H9 (cell line): ENCODE results near the gene PCCA. TPM values are rescaled to one million over a fixed set of nuclear protein-coding genes. Genes with fewer than 3 reads are reported as not detected.

ENCODE experiments used
- DNase-seq: peaks from one replicate; pipeline ENCODE4 v3.0.0-alpha.2; 2017
- H2AFZ ChIP-seq: one replicate; pipeline ENCODE4 v1.6.1; 2013; ENCODE audit warnings: mild to moderate bottlenecking, low read length, control low read depth, moderate library complexity
- H2AK5ac ChIP-seq: 2 replicates; pipeline ENCODE4 v1.6.1; 2013; ENCODE audit warnings: low read length, control low read depth, mixed read lengths; ENCODE audit not compliant: insufficient read length
- H2BK120ac ChIP-seq: one replicate; pipeline ENCODE4 v1.6.1; 2013; ENCODE audit warnings: low read depth, mild to moderate bottlenecking, low read length, control low read depth, inconsistent platforms; ENCODE audit not compliant: poor library complexity, severe bottlenecking
- H2BK12ac ChIP-seq: 2 replicates; pipeline ENCODE4 v1.6.1; 2013; ENCODE audit warnings: low read length, control low read depth, mixed read lengths, low read depth; ENCODE audit not compliant: insufficient read length
- H2BK15ac ChIP-seq: 2 replicates; pipeline ENCODE4 v1.6.1; 2013; ENCODE audit warnings: low read depth, low read length, control low read depth
- H2BK20ac ChIP-seq: one replicate; pipeline ENCODE4 v1.6.1; 2013; ENCODE audit warnings: low read depth, mild to moderate bottlenecking, low read length, control low read depth, inconsistent platforms; ENCODE audit not compliant: poor library complexity, severe bottlenecking
- H2BK5ac ChIP-seq: 2 replicates; pipeline ENCODE4 v1.6.1; 2013; ENCODE audit warnings: low read length, control low read depth, mixed read lengths; ENCODE audit not compliant: insufficient read length
- H3K14ac ChIP-seq: 2 replicates; pipeline ENCODE4 v1.6.1; 2013; ENCODE audit warnings: low read length, control low read depth; ENCODE audit not compliant: insufficient read depth
- H3K18ac ChIP-seq: 2 replicates; pipeline ENCODE4 v1.6.1; 2013; ENCODE audit warnings: low read depth, mild to moderate bottlenecking, mixed read lengths, low read length, control low read depth; ENCODE audit not compliant: insufficient read length
- H3K23ac ChIP-seq: 2 replicates; pipeline ENCODE4 v1.6.1; 2013; ENCODE audit warnings: low read length, control low read depth, mixed read lengths, low read depth; ENCODE audit not compliant: insufficient read length
- H3K23me2 ChIP-seq: 2 replicates; pipeline ENCODE4 v1.6.1; 2013; ENCODE audit warnings: low read depth, mild to moderate bottlenecking, mixed read lengths, low read length, control low read depth; ENCODE audit not compliant: insufficient read length, poor library complexity, severe bottlenecking
- H3K27ac ChIP-seq: 2 replicates; pipeline ENCODE4 v1.5.1; 2013; ENCODE audit warnings: low read length, control low read depth, mixed read lengths, low read depth; ENCODE audit not compliant: insufficient read length
- H3K27me3 ChIP-seq: 2 replicates; pipeline ENCODE4 v1.6.1; 2013; ENCODE audit warnings: low read length, control low read depth, inconsistent platforms; ENCODE audit not compliant: insufficient read depth
- H3K4ac ChIP-seq: 2 replicates; pipeline ENCODE4 v1.6.1; 2013; ENCODE audit warnings: low read depth, mild to moderate bottlenecking, control low read depth, inconsistent platforms, low read length, moderate library complexity
- H3K4me1 ChIP-seq: 2 replicates; pipeline ENCODE4 v1.6.1; 2013; ENCODE audit warnings: low read length, control low read depth, inconsistent platforms; ENCODE audit not compliant: insufficient read depth
- H3K4me2 ChIP-seq: 2 replicates; pipeline ENCODE4 v1.6.1; 2013; ENCODE audit warnings: low read length, control low read depth, mixed read lengths; ENCODE audit not compliant: insufficient read length, insufficient read depth
- H3K56ac ChIP-seq: 2 replicates; pipeline ENCODE4 v1.6.1; 2013; ENCODE audit warnings: low read depth, mild to moderate bottlenecking, mixed read lengths, low read length, control low read depth; ENCODE audit not compliant: insufficient read length
- H3K79me1 ChIP-seq: 2 replicates; pipeline ENCODE4 v1.6.1; 2013; ENCODE audit warnings: low read depth, mild to moderate bottlenecking, moderate library complexity, low read length, control low read depth, inconsistent platforms; ENCODE audit not compliant: insufficient read depth, poor library complexity, severe bottlenecking
- H3K79me2 ChIP-seq: 2 replicates; pipeline ENCODE4 v1.6.1; 2013; ENCODE audit warnings: low read length, control low read depth, inconsistent platforms; ENCODE audit not compliant: insufficient read depth
- H3K9ac ChIP-seq: 2 replicates; pipeline ENCODE4 v1.6.1; 2013; ENCODE audit warnings: low read length, control low read depth, mixed read lengths; ENCODE audit not compliant: insufficient read length; ENCODE audit errors: extremely low read depth
- H3K9me3 ChIP-seq: one replicate; pipeline ENCODE4 v1.6.1; 2013; ENCODE audit warnings: low read depth, low read length, inconsistent platforms; ENCODE audit not compliant: control insufficient read depth
- H3T11ph ChIP-seq: one replicate; pipeline ENCODE4 v1.6.1; 2013; ENCODE audit warnings: mild to moderate bottlenecking, low read length, control low read depth, inconsistent platforms
- H4K20me1 ChIP-seq: one replicate; pipeline ENCODE4 v1.6.1; 2013; ENCODE audit not compliant: control insufficient read depth, insufficient read length, insufficient read depth
- H4K5ac ChIP-seq: 2 replicates; pipeline ENCODE4 v1.6.1; 2013; ENCODE audit warnings: low read depth, mild to moderate bottlenecking, mixed read lengths, low read length, control low read depth; ENCODE audit not compliant: insufficient read length
- H4K8ac ChIP-seq: replicated peaks from 2 replicates; pipeline ENCODE4 v1.6.1; 2013; ENCODE audit warnings: low read length, control low read depth, mixed read lengths, low read depth; ENCODE audit not compliant: insufficient read length
- H4K91ac ChIP-seq: 2 replicates; pipeline ENCODE4 v1.6.1; 2013; ENCODE audit warnings: low read depth, mild to moderate bottlenecking, moderate library complexity, mixed read lengths, low read length, control low read depth; ENCODE audit not compliant: insufficient read length
- H3K27ac Mint-ChIP-seq, 3 experiments: 2 replicates in 2 of 3; 3 replicates in 1 of 3; pipeline ENCODE4 v1.8.0; 2020 to 2021; ENCODE audit warnings: mixed read lengths in 3 of 3, mild to moderate bottlenecking in 1 of 3, moderate library complexity in 1 of 3
- H3K27me3 Mint-ChIP-seq: 2 replicates; pipeline ENCODE4 v1.8.0; 2021; ENCODE audit warnings: low read depth, mild to moderate bottlenecking, moderate library complexity, mixed read lengths
- H3K36me3 Mint-ChIP-seq, 3 experiments: 2 replicates in 2 of 3; 3 replicates in 1 of 3; pipeline ENCODE4 v1.8.0; 2020 to 2021; ENCODE audit warnings: low read depth in 3 of 3, mixed read lengths in 3 of 3; ENCODE audit not compliant: insufficient read depth in 1 of 3
- H3K4me1 Mint-ChIP-seq, 2 experiments: 2 replicates each; pipeline ENCODE4 v1.8.0; 2020; ENCODE audit warnings: mixed read lengths in 2 of 2
- H3K4me3 Mint-ChIP-seq, 2 experiments: 2 replicates in 1 of 2; 3 replicates in 1 of 2; pipeline ENCODE4 v1.8.0; 2020 to 2021; ENCODE audit warnings: mild to moderate bottlenecking in 2 of 2, mixed read lengths in 2 of 2, moderate library complexity in 1 of 2
- H3K9me3 Mint-ChIP-seq, 2 experiments: 2 replicates in 1 of 2; 3 replicates in 1 of 2; pipeline ENCODE4 v1.8.0; 2020; ENCODE audit warnings: mild to moderate bottlenecking in 2 of 2, mixed read lengths in 2 of 2, moderate library complexity in 1 of 2
- CTCF ChIP-seq: fragments of 200-600 bp; sonication (generic); conservative IDR thresholded peaks from 3 replicates; pipeline ENCODE4 v1.8.0; 2021; ENCODE audit warnings: antibody characterized with exemption, mild to moderate bottlenecking
- WGBS: extraction: QIAGEN DNeasy Blood & Tissue Kit; methylation state at CpG from one replicate; pipeline ENCODE4 v1.1.7; 2013; ENCODE audit warnings: missing lambda C conversion rate, low lambda C conversion rate, mixed read lengths; ENCODE audit not compliant: insufficient read length; ENCODE audit errors: extremely low coverage; 5-methylcytosine and 5-hydroxymethylcytosine counted together
- total RNA-seq: library from RNA; stranded (reverse); gene quantifications from 2 replicates; pipeline ENCODE4 v1.2.1, GENCODE V29; 2021

Gene PCCA
- total RNA-seq, 1 experiment from 2014 or later = 56.5 TPM

DNA sequence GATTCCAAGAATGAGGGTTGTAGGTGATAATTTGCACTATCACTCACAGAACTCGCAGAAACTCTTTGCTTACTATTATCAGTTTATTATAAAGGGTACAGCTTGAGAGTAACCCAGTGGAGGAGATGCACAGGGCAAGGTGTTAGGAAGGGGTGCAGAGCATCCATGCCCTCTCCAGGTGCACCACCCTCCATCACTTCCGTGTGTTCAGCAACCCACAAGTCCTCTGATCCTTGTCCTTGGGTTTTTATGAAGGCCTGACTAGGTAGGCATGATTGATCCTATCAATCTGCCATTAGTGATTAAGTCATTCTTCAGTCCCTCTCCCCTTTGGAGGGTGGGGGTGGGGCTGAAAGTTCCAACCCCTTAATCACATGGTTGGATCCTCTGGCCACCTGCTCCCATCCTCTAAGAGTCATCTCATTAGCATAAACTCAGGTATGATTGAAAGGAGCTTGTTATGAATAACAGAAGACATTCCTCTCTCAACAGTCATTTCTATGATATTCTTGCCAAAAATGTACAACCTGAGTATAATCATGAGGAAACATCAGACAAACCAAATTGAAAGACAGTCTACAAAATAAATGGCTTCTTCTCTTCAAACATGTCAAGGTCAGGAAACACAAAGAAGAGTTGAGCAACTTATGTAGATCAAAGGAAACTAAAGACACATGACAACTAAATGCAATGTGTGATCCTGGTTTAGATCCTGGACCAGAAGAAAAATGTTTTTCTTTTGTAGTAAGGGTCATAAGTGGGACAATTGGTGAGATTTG lies 225.4 kb downstream of the PCCA start:
- Histone ChIP-seq H3K27ac (no peak overlapping the region), H3K4me1 (no peaks in the 10 kb centered on the region; the same call in 1 of the 2 replicates), H3T11ph (no peak overlapping the region), H3K79me1 (no peaks in the 10 kb centered on the region), H2BK20ac (no peak overlapping the region), H2BK120ac (no peak overlapping the region), H4K91ac (no peak overlapping the region), H3K18ac (no peak overlapping the region), H4K20me1 (no peaks in the 10 kb centered on the region), H4K5ac (no peak overlapping the region), H3K9ac (no peak overlapping the region), H3K27me3 (no peaks in the 10 kb centered on the region), H3K23ac (no peak overlapping the region), H3K14ac (no peak overlapping the region), H2AFZ (no peak overlapping the region), H2BK15ac (no peak overlapping the region), H3K4ac (no peak overlapping the region), H3K23me2 (no peaks in the 10 kb centered on the region), H3K9me3 (no peaks in the 10 kb centered on the region), H3K4me2 (no peak overlapping the region), H4K8ac (no peak overlapping the region), H2BK12ac (no peak overlapping the region), H3K56ac (no peak overlapping the region), H2BK5ac (no peak overlapping the region), H2AK5ac (no peak overlapping the region), H3K79me2 (no peaks in the 10 kb centered on the region)
- Mint-ChIP-seq H3K9me3 (peaks cover 2 to 7% of the 10 kb centered on the region in 2 experiments; a peak in 3 of 5 replicates), H3K4me1 (peaks cover 17 to 20% of the 10 kb centered on the region in 2 experiments), H3K36me3 (peaks cover 17 to 38% (median 38%) of the 10 kb centered on the region in 3 experiments), H3K27me3 (no peaks in the 10 kb centered on the region), H3K27ac (no peak overlapping the region; a peak in 1 of 7 replicates), H3K4me3 (no peak overlapping the region)
- no CpG with 5 or more reads among the region's 2 CpGs for WGBS
- no peak for DNase-seq
- TF ChIP-seq CTCF = no peak
